Fibroblast of lung (primary cell): ENCODE results near the gene LIPM. TPM values are rescaled to one million over a fixed set of nuclear protein-coding genes. Genes with fewer than 3 reads are reported as not detected.
A peak's percentile ranks its signal among the peaks of the same experiment; 100 is the strongest.

Source experiments
- DNase-seq, 2 donors: peaks; one replicate each; pipeline versions ENCODE4 v3.0.0 to v3.0.0-alpha.2; 2010; ENCODE audit warnings: low read depth in 2 of 2
- H2AFZ ChIP-seq: 2 replicates; pipeline ENCODE4 v1.5.1; 2012; ENCODE audit warnings: low read length, control low read depth, inconsistent platforms
- H3K27ac ChIP-seq: 2 replicates; pipeline ENCODE4 v1.5.1; 2011; ENCODE audit warnings: low read length, control low read depth; ENCODE audit not compliant: insufficient read depth
- H3K27me3 ChIP-seq: 2 replicates; pipeline ENCODE4 v1.5.1; 2011; ENCODE audit warnings: mild to moderate bottlenecking, low read length; ENCODE audit not compliant: control insufficient read depth, insufficient read depth
- H3K36me3 ChIP-seq: 2 replicates; pipeline ENCODE4 v1.5.1; 2011; ENCODE audit warnings: low read length; ENCODE audit not compliant: control insufficient read depth, insufficient read depth
- H3K4me1 ChIP-seq: 2 replicates; pipeline ENCODE4 v1.5.1; 2011; ENCODE audit warnings: low read length; ENCODE audit not compliant: control insufficient read depth, insufficient read depth; ENCODE audit errors: extremely low read depth
- H3K4me2 ChIP-seq: 2 replicates; pipeline ENCODE4 v1.5.1; 2011; ENCODE audit warnings: low read length, control low read depth; ENCODE audit not compliant: insufficient read depth; ENCODE audit errors: extremely low read depth
- H3K4me3 ChIP-seq, 4 experiments: fragments of 200-600 bp in 1 of 4; sonication (generic) in 1 of 4; replicated peaks in 1 of 4; 2 replicates each; pipeline ENCODE4 v1.5.1; 2011 to 2016; ENCODE audit warnings: low read length in 4 of 4, low read depth in 3 of 4, mild to moderate bottlenecking in 3 of 4, control low read depth in 2 of 4, inconsistent platforms in 1 of 4, mixed read lengths in 1 of 4; ENCODE audit not compliant: insufficient read depth in 1 of 4; ENCODE audit errors: control extremely low read depth in 1 of 4
- H3K79me2 ChIP-seq: 2 replicates; pipeline ENCODE4 v1.5.1; 2012; ENCODE audit warnings: mild to moderate bottlenecking, low read length, inconsistent platforms; ENCODE audit not compliant: control insufficient read depth, insufficient read depth
- H3K9ac ChIP-seq: 2 replicates; pipeline ENCODE4 v1.5.1; 2011; ENCODE audit warnings: mild to moderate bottlenecking, low read length, control low read depth; ENCODE audit not compliant: insufficient read depth
- H3K9me3 ChIP-seq: 2 replicates; pipeline ENCODE4 v1.5.1; 2012; ENCODE audit warnings: low read depth, low read length; ENCODE audit not compliant: control insufficient read depth, insufficient read depth
- H4K20me1 ChIP-seq: 2 replicates; pipeline ENCODE4 v1.5.1; 2011; ENCODE audit warnings: low read length; ENCODE audit not compliant: control insufficient read depth, insufficient read depth; ENCODE audit errors: extremely low read depth
- EZH2 ChIP-seq: IDR thresholded peaks from 2 replicates; pipeline ENCODE4 v1.5.1; 2012; ENCODE audit warnings: low read length, control low read depth, mild to moderate bottlenecking; ENCODE audit errors: missing control alignments
- polyA plus RNA-seq, 2 donors: library from polyadenylated mRNA; depleted of rRNA in 1 of 2; stranded (reverse) in 1 of 2; unstranded in 1 of 2; fragments of >200 nt; gene quantifications; 2 replicates each; pipeline ENCODE4 v1.2.1, GENCODE V29; 2011 to 2012; ENCODE audit warnings: missing spikeins in 1 of 2
- total RNA-seq: library from RNA; depleted of rRNA; stranded (reverse); fragments of >200 nt; gene quantifications from 2 replicates; pipeline ENCODE4 v1.2.1, GENCODE V29; 2014
- TF ChIP-seq, protein P1 (sequence below), 2 donors: IDR thresholded peaks in 1 of 2; conservative IDR thresholded peaks in 1 of 2; 1 replicate in 1 of 2; 2 replicates in 1 of 2; pipeline ENCODE4 v1.5.1; 2011 to 2012; ENCODE audit warnings: low read length in 2 of 2, control low read depth in 1 of 2, inconsistent platforms in 1 of 2, low read depth in 1 of 2, mild to moderate bottlenecking in 1 of 2

Gene LIPM
- total and polyA plus RNA-seq, 2 donors (not counting 1 experiment from before 2014, with no cell fraction given) = not detected

DNA sequence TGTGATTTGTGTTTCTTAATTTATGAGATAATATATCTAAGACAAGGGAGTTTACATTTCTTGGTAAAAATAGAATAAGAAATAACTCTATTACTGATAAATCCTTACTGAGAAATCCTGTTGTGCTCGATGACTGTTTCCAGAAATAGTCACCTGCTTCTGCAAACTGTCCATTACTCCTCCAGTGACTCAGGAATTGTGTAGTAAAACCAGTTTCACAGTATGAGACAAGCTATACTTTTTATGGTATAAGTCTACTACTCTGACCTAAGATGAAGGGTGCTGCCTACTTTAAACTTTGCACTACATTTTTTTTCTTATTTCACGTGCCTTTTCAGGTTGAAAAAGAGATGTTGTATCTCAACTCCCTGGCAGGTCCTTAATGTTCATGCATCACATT is 56.0 kb downstream of the LIPM start:
- H4K20me1 ChIP-seq = no peaks in the 10 kb centered on the region
- no peak overlapping the region for H3K4me2 ChIP-seq
- no peaks in the 10 kb centered on the region for H3K9me3 ChIP-seq
- DNase-seq = peak in 1 of 2 donors; percentile 4
- no peaks in the 10 kb centered on the region for H3K36me3 ChIP-seq
- H3K27ac ChIP-seq = no peak overlapping the region
- no peak overlapping the region for H3K9ac ChIP-seq
- H3K79me2 ChIP-seq = no peaks in the 10 kb centered on the region
- H3K27me3 ChIP-seq = peaks cover 1% of the 10 kb centered on the region
- no peak for TF ChIP-seq EZH2
- TF ChIP-seq, protein P1, sequence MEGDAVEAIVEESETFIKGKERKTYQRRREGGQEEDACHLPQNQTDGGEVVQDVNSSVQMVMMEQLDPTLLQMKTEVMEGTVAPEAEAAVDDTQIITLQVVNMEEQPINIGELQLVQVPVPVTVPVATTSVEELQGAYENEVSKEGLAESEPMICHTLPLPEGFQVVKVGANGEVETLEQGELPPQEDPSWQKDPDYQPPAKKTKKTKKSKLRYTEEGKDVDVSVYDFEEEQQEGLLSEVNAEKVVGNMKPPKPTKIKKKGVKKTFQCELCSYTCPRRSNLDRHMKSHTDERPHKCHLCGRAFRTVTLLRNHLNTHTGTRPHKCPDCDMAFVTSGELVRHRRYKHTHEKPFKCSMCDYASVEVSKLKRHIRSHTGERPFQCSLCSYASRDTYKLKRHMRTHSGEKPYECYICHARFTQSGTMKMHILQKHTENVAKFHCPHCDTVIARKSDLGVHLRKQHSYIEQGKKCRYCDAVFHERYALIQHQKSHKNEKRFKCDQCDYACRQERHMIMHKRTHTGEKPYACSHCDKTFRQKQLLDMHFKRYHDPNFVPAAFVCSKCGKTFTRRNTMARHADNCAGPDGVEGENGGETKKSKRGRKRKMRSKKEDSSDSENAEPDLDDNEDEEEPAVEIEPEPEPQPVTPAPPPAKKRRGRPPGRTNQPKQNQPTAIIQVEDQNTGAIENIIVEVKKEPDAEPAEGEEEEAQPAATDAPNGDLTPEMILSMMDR (conservative IDR thresholded peaks at IDR 0.05 in 1 of 2, IDR thresholded peaks at IDR 0.05 in 1 of 2; ENCODE audit: low read depth in 1 of 2, low read length in 2 of 2) = no peak
- no peaks in the 10 kb centered on the region for H3K4me1 ChIP-seq
- no peak overlapping the region for H2AFZ ChIP-seq
- no peak overlapping the region for H3K4me3 ChIP-seq

DNA sequence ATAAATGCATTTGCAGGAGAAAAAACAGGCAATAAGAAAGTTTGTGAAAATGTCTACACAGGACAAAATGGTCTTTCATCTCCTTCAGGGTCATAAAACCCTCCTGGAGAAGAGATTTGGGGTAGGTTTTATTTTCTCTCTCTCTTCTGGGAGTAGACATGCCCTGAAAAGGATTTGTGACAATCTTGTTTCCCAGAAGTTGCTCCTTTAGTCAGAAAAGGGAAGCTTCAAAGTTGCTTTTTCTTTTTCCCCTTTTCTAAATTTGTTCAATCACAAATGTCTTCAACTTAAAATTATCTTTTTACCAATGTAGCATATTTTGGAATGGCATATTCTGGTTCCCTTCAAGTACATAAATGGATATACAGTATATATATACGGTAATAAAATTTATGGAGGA is 58.5 kb downstream of the LIPM start:
- Histone ChIP-seq H3K4me1 (no peaks in the 10 kb centered on the region), H4K20me1 (no peaks in the 10 kb centered on the region), H3K27ac (no peak overlapping the region), H3K4me3 (no peak overlapping the region), H3K79me2 (no peaks in the 10 kb centered on the region), H2AFZ (no peak overlapping the region), H3K9me3 (no peaks in the 10 kb centered on the region), H3K9ac (no peak overlapping the region), H3K4me2 (no peak overlapping the region), H3K36me3 (no peaks in the 10 kb centered on the region), H3K27me3 (peaks cover 2% of the 10 kb centered on the region)
- no peak for DNase-seq
- TF ChIP-seq, protein P1 (conservative IDR thresholded peaks at IDR 0.05 in 1 of 2, IDR thresholded peaks at IDR 0.05 in 1 of 2; ENCODE audit: low read depth in 1 of 2, low read length in 2 of 2) = no peak
- no peak for TF ChIP-seq EZH2

DNA sequence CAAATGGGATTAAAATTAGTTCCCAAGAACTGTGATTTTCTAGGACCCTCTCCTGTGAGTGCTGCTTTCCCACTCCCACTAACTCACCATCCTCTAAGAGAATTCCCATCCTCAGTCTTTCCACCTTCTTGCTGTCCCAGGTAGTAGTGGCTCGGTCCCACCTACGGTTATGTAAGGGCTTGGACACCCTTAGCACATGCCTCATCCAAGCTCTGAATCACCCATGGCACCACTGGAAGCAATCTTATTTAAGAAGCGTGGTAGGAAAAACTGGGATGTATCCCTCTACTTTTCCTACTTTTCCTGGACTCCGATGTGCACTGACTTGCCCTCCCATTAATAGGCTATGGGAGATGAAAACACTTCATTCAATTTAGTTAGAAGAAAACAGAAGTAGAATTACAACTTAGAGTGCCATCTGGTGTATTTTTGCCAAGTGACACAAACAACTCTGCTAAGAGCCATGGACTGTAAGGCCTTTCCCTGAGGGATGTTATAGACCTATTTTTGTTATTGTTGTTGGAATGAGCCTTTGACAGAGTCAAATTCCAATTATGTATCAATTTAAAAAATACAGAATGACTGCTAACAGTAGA is 62.8 kb downstream of the LIPM start:
- Histone ChIP-seq H4K20me1 (no peaks in the 10 kb centered on the region), H3K36me3 (no peaks in the 10 kb centered on the region)

More for the DNA sequence above, 62.8 kb downstream of the LIPM start:
- Histone ChIP-seq H3K9me3 (no peaks in the 10 kb centered on the region), H2AFZ (no peak overlapping the region), H3K4me1 (no peaks in the 10 kb centered on the region), H3K79me2 (no peaks in the 10 kb centered on the region), H3K4me2 (no peak overlapping the region), H3K4me3 (no peak overlapping the region), H3K27me3 (peaks cover 2% of the 10 kb centered on the region), H3K27ac (no peak overlapping the region), H3K9ac (no peak overlapping the region)
- peak in 1 of 2 donors; percentile 54 for DNase-seq
- TF ChIP-seq EZH2 = no peak
- TF ChIP-seq, protein P1 (conservative IDR thresholded peaks at IDR 0.05 in 1 of 2, IDR thresholded peaks at IDR 0.05 in 1 of 2; ENCODE audit: low read depth in 1 of 2, low read length in 2 of 2) = peak; percentile 7 to 28
